EL (cell line): Measurements from ENCODE around the gene TLE1.
"Not testable (repeated sequence)": the region's sequence is repeated elsewhere in the genome, so short reads cannot be mapped to it uniquely, and the experiment has no call there.

ENCODE experiments used
- DNase-seq: peaks from one replicate; pipeline ENCODE4 v3.0.0-alpha.2; 2016

Gene TLE1

GRCh38 chr9:81652058-81652687 is 37.2 kb downstream of the TLE1 start:
- DNase-seq: no peak

- no peak for DNase-seq
Measured at GRCh38 chr9:81650586-81651515, 38.5 kb downstream of the TLE1 start.

GRCh38 chr9:81649475-81650240 is 39.7 kb downstream of the TLE1 start:
- DNase-seq: no peak

DNA sequence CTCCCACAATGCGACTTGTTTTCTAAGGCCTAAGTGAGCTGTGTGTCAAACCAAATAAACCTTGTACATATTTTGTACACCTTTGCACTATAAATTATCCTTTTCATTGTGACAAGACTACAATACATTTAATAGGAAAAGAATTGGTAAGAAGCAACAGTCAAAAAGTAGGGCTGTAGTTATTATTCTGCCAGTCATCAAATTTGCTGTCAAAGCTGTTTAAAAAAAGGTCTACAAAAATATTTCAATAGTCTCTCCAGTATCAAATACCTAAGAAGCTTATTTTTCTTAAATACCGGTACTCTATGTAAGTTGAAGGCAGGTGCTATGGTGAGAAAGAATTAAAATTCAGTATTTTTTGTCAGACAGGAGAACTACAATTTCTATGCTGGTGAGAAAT is 40.5 kb downstream of the TLE1 start:
- no peak for DNase-seq

DNA sequence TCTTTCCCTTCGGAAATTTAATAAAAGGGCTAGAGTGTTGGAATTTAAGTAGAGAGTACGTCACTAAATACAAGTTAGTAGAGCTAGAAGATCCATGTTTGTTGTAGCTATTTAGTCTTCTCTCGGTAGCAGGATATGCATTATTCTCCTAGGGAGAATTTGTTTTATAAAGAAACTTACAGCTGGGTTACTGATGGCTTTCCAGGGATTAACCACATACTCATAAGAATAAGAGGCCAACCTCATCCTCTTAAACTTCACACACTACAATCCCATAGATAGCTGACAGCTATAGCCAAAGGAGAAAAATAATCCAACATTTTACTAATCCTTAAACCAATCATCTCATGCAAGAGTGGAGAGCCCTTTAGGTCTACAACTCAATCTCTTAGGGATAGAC is 43.0 kb downstream of the TLE1 start:
- no peak for DNase-seq

GRCh38 chr9:81644513-81644912 is 44.8 kb downstream of the TLE1 start:
- not testable (repeated sequence) for DNase-seq

- no peak for DNase-seq
Measured at GRCh38 chr9:81637276-81637675, 52.1 kb downstream of the TLE1 start.

GRCh38 chr9:81636255-81636599 is 53.1 kb downstream of the TLE1 start:
- no peak for DNase-seq

GRCh38 chr9:81635521-81636254 is 53.7 kb downstream of the TLE1 start:
- peak; percentile 77 for DNase-seq

- DNase-seq: peak; percentile 61
Measured at GRCh38 chr9:81634915-81635516, 54.3 kb downstream of the TLE1 start.

DNA sequence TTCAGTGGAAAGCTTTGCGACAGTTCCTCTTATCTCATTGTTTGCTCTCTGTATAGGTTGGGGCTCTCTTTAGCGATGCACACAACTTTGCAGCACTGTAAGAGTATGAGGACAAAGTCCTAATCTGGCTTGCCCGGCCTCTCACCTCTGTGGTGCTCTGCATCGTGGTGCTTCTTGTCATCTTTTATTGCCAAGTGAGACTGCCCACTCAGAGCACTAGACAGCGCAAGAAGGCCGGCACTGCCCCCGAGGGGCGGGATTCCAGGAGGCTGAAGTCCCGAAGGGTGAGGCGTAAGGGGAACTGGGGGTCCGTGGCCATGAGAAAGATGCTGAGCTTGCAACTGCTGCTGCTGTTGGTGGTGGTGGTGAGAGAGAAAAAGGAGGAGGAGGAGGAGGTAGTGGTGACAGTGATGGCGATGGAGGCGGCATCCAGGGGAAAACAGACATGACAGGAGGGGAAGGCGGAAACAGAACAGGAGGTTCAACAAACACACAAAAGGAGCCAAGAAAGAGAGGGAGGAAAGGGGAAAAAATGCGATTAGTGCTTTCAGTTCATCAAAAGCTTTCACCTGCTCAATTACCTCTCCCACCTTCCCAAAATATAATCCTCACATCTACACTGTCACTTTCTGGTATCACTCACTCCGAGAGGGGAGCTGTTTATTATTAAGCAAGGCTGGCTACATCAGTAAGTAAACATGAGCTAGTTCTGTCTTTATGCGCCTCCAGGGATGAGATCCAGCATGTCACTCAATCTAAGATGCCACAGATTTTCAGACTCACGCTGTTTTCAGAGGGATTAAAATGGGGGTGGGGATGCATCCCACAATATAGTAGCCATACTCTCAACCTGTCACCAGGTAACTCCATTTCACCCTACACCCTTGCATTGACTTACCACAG is 55.1 kb downstream of the TLE1 start:
- no peak for DNase-seq

GRCh38 chr9:81632599-81632998 is 56.7 kb downstream of the TLE1 start:
- DNase-seq: peak; percentile 69

GRCh38 chr9:81631218-81631745 is 58.1 kb downstream of the TLE1 start:
- DNase-seq: no peak

DNA sequence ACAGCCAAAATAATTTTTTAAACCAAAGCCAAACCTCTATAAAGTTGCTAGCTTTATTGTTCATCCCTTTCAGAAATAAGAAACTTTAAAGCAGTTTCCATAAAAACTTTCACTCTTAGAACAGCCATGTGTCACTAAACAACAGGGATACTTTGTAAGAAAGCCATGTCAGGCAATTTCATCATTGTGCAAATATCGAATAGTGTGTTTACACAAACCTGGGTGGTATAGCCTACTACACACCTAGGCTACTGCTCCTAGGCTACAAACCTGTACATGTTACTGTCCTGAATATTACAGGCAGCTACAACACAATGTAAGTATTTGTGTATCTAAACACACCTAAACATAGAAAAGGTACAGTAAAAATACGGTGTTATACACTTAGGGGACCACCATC is 59.9 kb downstream of the TLE1 start:
- DNase-seq: no peak

DNA sequence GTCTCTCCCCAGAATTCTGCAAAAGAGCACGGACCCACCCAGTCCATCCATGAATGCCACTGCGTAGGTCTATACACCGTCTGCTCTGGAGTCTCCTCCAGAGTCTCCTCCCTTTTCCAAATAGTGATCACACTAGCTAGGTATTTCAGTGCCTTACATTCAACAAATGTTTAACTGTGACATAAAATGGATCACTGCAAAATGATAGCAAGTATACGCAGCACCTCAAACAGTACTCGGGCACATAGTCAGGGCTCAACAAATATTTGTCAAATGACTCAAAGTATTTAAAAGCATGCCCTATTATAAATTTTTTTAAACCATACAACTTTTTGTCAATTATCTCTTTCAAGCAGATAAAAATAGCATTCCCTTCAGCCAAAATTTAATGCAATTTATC is 60.5 kb downstream of the TLE1 start:
- no peak for DNase-seq

GRCh38 chr9:81627481-81627880 is 61.9 kb downstream of the TLE1 start:
- no peak for DNase-seq

- no peak for DNase-seq
Measured at GRCh38 chr9:81626511-81626910, 62.8 kb downstream of the TLE1 start.

DNA sequence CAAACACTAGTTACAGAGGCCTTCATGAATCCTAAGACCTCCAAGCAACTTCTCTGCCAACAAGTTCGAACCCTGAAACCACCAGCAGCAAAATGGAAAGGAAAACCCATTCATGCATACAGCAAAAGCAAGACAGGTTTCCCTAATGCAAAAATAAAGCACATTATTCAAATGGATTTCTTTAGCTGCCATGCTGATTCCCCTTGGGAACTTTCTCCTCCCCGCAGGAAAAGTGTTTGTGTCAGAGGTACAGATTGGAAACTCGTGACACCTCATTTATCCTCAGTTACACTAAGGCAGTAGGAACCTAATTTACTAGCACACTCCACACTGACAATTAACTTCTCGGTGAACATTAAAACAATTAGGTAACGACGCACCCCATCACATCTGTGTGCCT is 63.4 kb downstream of the TLE1 start:
- DNase-seq: no peak

GRCh38 chr9:81623778-81624177 is 65.6 kb downstream of the TLE1 start:
- no peak for DNase-seq

DNA sequence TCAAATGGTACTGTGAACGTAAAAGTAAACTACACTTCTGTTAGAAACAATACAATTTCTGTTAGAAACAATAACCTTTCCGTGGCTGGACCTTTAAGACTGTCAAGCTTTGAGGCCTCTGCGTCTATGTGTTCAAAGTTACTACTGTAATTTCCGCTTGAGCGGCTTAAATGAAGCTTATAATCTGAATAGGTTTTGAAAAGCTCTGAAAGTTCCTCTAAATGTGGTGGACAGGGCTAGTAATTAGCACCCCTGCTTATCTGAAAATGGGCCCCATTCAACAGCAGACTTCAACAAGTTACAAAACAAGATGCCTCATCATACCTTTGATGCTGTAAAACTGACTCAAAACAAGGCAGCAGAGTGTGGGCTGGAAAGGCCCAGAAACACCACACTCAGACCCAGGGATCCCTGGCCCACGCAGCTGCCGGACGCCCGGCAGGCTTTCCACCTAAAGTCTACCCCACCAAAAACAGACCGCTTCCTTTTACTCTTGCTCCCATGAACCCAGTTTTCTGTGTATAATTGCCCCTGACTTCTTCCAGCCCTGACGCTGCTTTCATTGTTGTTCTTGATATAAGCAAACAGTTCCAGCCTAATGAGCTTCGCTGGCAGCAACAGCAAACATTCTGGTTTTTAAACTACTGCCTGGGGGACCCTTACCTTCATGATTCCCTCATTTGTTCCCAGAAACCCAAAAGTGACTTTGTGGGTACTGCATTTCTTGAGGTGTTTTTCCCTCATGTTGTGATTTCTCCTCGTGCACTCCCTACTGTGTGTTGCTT is 66.7 kb downstream of the TLE1 start:
- DNase-seq: no peak
